ENCODE data around the gene NFAM1.

NFAM1 gene

GRCh38 chr22:42357634-42358296 is 74.4 kb downstream of the NFAM1 start:
- Histone ChIP-seq H3K36me3 (ENCODE audit: control insufficient read depth, insufficient read depth, low read length) (no peaks in the 10 kb centered on the region), H3K27me3 (ENCODE audit: control insufficient read depth, insufficient read depth, low read length) (no peaks in the 10 kb centered on the region), H3K4me3 (ENCODE audit: low read depth, low read length) (no peak overlapping the region), H3K9me3 (ENCODE audit: control insufficient read depth, insufficient read depth, low read length) (no peaks in the 10 kb centered on the region), H3K9ac (ENCODE audit: low read depth, low read length) (no peak overlapping the region), H3K4me1 (ENCODE audit: control insufficient read depth, insufficient read depth, low read length) (peaks cover 2% of the 10 kb centered on the region)

- H3K4me1 ChIP-seq (ENCODE audit: control insufficient read depth, insufficient read depth, low read length): peaks cover 2% of the 10 kb centered on the region
- no peaks in the 10 kb centered on the region for H3K9me3 ChIP-seq (ENCODE audit: control insufficient read depth, insufficient read depth, low read length)
- no peak overlapping the region for H3K4me3 ChIP-seq (ENCODE audit: low read depth, low read length)
- no peaks in the 10 kb centered on the region for H3K27me3 ChIP-seq (ENCODE audit: control insufficient read depth, insufficient read depth, low read length)
- H3K36me3 ChIP-seq (ENCODE audit: control insufficient read depth, insufficient read depth, low read length): no peaks in the 10 kb centered on the region
- H3K9ac ChIP-seq (ENCODE audit: low read depth, low read length): no peak overlapping the region
These were observed 75.0 kb downstream of the NFAM1 start for GRCh38 chr22:42357221-42357620.

- Histone ChIP-seq H3K36me3 (ENCODE audit: control insufficient read depth, insufficient read depth, low read length) (no peaks in the 10 kb centered on the region), H3K4me1 (ENCODE audit: control insufficient read depth, insufficient read depth, low read length) (peaks cover 2% of the 10 kb centered on the region)
These were observed 75.7 kb downstream of the NFAM1 start for GRCh38 chr22:42356533-42356932.

GRCh38 chr22:42353883-42354727 is 78.1 kb downstream of the NFAM1 start:
- Histone ChIP-seq H3K9me3 (ENCODE audit: control insufficient read depth, insufficient read depth, low read length) (no peaks in the 10 kb centered on the region), H3K9ac (ENCODE audit: low read depth, low read length) (no peak overlapping the region), H3K4me1 (ENCODE audit: control insufficient read depth, insufficient read depth, low read length) (peaks cover 2% of the 10 kb centered on the region), H3K27me3 (ENCODE audit: control insufficient read depth, insufficient read depth, low read length) (no peaks in the 10 kb centered on the region), H3K4me3 (ENCODE audit: low read depth, low read length) (no peak overlapping the region), H3K36me3 (ENCODE audit: control insufficient read depth, insufficient read depth, low read length) (no peaks in the 10 kb centered on the region)

More at GRCh38 chr22:42356533-42356932, 75.7 kb downstream of the NFAM1 start:
- no peak overlapping the region for H3K4me3 ChIP-seq (ENCODE audit: low read depth, low read length)
- H3K9ac ChIP-seq (ENCODE audit: low read depth, low read length): no peak overlapping the region
- no peaks in the 10 kb centered on the region for H3K27me3 ChIP-seq (ENCODE audit: control insufficient read depth, insufficient read depth, low read length)
- H3K9me3 ChIP-seq (ENCODE audit: control insufficient read depth, insufficient read depth, low read length): no peaks in the 10 kb centered on the region

- no peaks in the 10 kb centered on the region for H3K36me3 ChIP-seq (ENCODE audit: control insufficient read depth, insufficient read depth, low read length)
- no peak overlapping the region for H3K9ac ChIP-seq (ENCODE audit: low read depth, low read length)
- peaks cover 2% of the 10 kb centered on the region for H3K4me1 ChIP-seq (ENCODE audit: control insufficient read depth, insufficient read depth, low read length)
- H3K4me3 ChIP-seq (ENCODE audit: low read depth, low read length): no peak overlapping the region
- no peaks in the 10 kb centered on the region for H3K9me3 ChIP-seq (ENCODE audit: control insufficient read depth, insufficient read depth, low read length)
- H3K27me3 ChIP-seq (ENCODE audit: control insufficient read depth, insufficient read depth, low read length): peaks cover 3% of the 10 kb centered on the region
These were observed 81.8 kb downstream of the NFAM1 start for GRCh38 chr22:42350373-42350772.

GRCh38 chr22:42347281-42347824 is 84.8 kb downstream of the NFAM1 start:
- H3K9ac ChIP-seq (ENCODE audit: low read depth, low read length): no peak overlapping the region

GRCh38 chr22:42346722-42347121 is 85.5 kb downstream of the NFAM1 start:
- Histone ChIP-seq H3K4me3 (ENCODE audit: low read depth, low read length) (no peak overlapping the region), H3K9me3 (ENCODE audit: control insufficient read depth, insufficient read depth, low read length) (no peaks in the 10 kb centered on the region), H3K4me1 (ENCODE audit: control insufficient read depth, insufficient read depth, low read length) (no peaks in the 10 kb centered on the region), H3K9ac (ENCODE audit: low read depth, low read length) (no peak overlapping the region), H3K27me3 (ENCODE audit: control insufficient read depth, insufficient read depth, low read length) (peaks cover 8% of the 10 kb centered on the region), H3K36me3 (ENCODE audit: control insufficient read depth, insufficient read depth, low read length) (no peaks in the 10 kb centered on the region)

More at GRCh38 chr22:42347281-42347824, 84.8 kb downstream of the NFAM1 start:
- H3K27me3 ChIP-seq (ENCODE audit: control insufficient read depth, insufficient read depth, low read length): peaks cover 6% of the 10 kb centered on the region
- H3K4me1 ChIP-seq (ENCODE audit: control insufficient read depth, insufficient read depth, low read length): no peaks in the 10 kb centered on the region
- H3K36me3 ChIP-seq (ENCODE audit: control insufficient read depth, insufficient read depth, low read length): no peaks in the 10 kb centered on the region
- no peak overlapping the region for H3K4me3 ChIP-seq (ENCODE audit: low read depth, low read length)
- no peaks in the 10 kb centered on the region for H3K9me3 ChIP-seq (ENCODE audit: control insufficient read depth, insufficient read depth, low read length)

- Histone ChIP-seq H3K9ac (ENCODE audit: low read depth, low read length) (no peak overlapping the region), H3K4me3 (ENCODE audit: low read depth, low read length) (no peak overlapping the region), H3K36me3 (ENCODE audit: control insufficient read depth, insufficient read depth, low read length) (no peaks in the 10 kb centered on the region)
These were observed 86.7 kb downstream of the NFAM1 start for GRCh38 chr22:42345458-42345857.

GRCh38 chr22:42344361-42344905 is 87.8 kb downstream of the NFAM1 start:
- Histone ChIP-seq H3K27me3 (ENCODE audit: control insufficient read depth, insufficient read depth, low read length) (peaks cover 10% of the 10 kb centered on the region), H3K4me3 (ENCODE audit: low read depth, low read length) (no peak overlapping the region), H3K9ac (ENCODE audit: low read depth, low read length) (no peak overlapping the region), H3K9me3 (ENCODE audit: control insufficient read depth, insufficient read depth, low read length) (no peaks in the 10 kb centered on the region), H3K36me3 (ENCODE audit: control insufficient read depth, insufficient read depth, low read length) (no peaks in the 10 kb centered on the region), H3K4me1 (ENCODE audit: control insufficient read depth, insufficient read depth, low read length) (peaks cover 5% of the 10 kb centered on the region)

More at GRCh38 chr22:42345458-42345857, 86.7 kb downstream of the NFAM1 start:
- H3K4me1 ChIP-seq (ENCODE audit: control insufficient read depth, insufficient read depth, low read length): peaks cover 5% of the 10 kb centered on the region
- H3K9me3 ChIP-seq (ENCODE audit: control insufficient read depth, insufficient read depth, low read length): no peaks in the 10 kb centered on the region
- H3K27me3 ChIP-seq (ENCODE audit: control insufficient read depth, insufficient read depth, low read length): peaks cover 10% of the 10 kb centered on the region

- no peaks in the 10 kb centered on the region for H3K9me3 ChIP-seq (ENCODE audit: control insufficient read depth, insufficient read depth, low read length)
- H3K4me1 ChIP-seq (ENCODE audit: control insufficient read depth, insufficient read depth, low read length): peaks cover 5% of the 10 kb centered on the region
- peaks cover 10% of the 10 kb centered on the region for H3K27me3 ChIP-seq (ENCODE audit: control insufficient read depth, insufficient read depth, low read length)
- no peak overlapping the region for H3K4me3 ChIP-seq (ENCODE audit: low read depth, low read length)
- no peaks in the 10 kb centered on the region for H3K36me3 ChIP-seq (ENCODE audit: control insufficient read depth, insufficient read depth, low read length)
- H3K9ac ChIP-seq (ENCODE audit: low read depth, low read length): no peak overlapping the region
These were observed 88.6 kb downstream of the NFAM1 start for GRCh38 chr22:42343531-42344081.

- Histone ChIP-seq H3K9me3 (ENCODE audit: control insufficient read depth, insufficient read depth, low read length) (no peaks in the 10 kb centered on the region), H3K27me3 (ENCODE audit: control insufficient read depth, insufficient read depth, low read length) (peaks cover 10% of the 10 kb centered on the region), H3K4me3 (ENCODE audit: low read depth, low read length) (peak overlapping the region; percentile 41), H3K9ac (ENCODE audit: low read depth, low read length) (no peak overlapping the region), H3K4me1 (ENCODE audit: control insufficient read depth, insufficient read depth, low read length) (peaks cover 5% of the 10 kb centered on the region), H3K36me3 (ENCODE audit: control insufficient read depth, insufficient read depth, low read length) (no peaks in the 10 kb centered on the region)
These were observed 89.1 kb downstream of the NFAM1 start for GRCh38 chr22:42343121-42343454.
